Natural killer cell (primary cell): Measurements from ENCODE around the gene NARF. TPM values are rescaled to one million over a fixed set of nuclear protein-coding genes. Genes with fewer than 3 reads are reported as not detected.

Source experiments
- ATAC-seq, 3 donors: fragments of 150-1000 bp in 2 of 3; fragments of 200-7000 bp in 1 of 3; cut with Tn5 transposase; 1 replicate in 1 of 3; 2 replicates in 2 of 3; pipeline ENCODE4 v1.10.0; 2021; ENCODE audit warnings: mild to moderate bottlenecking in 2 of 3, moderate library complexity in 2 of 3
- DNase-seq, 2 donors: peaks; one replicate each; pipeline versions ENCODE4 v3.0.0 to v3.0.0-alpha.2; 2013 to 2021; ENCODE audit warnings: mixed read lengths in 1 of 2
- H3K27ac ChIP-seq: one replicate; pipeline ENCODE4 v1.5.1; 2013; ENCODE audit warnings: mild to moderate bottlenecking, low read length
- H3K27me3 ChIP-seq: one replicate; pipeline ENCODE4 v1.6.1; 2013; ENCODE audit warnings: low read length; ENCODE audit not compliant: control insufficient read depth, insufficient read depth
- H3K36me3 ChIP-seq: one replicate; pipeline ENCODE4 v1.6.1; 2013; ENCODE audit warnings: low read length; ENCODE audit not compliant: control insufficient read depth, insufficient read depth
- H3K4me1 ChIP-seq: one replicate; pipeline ENCODE4 v1.6.1; 2013; ENCODE audit warnings: low read length; ENCODE audit not compliant: control insufficient read depth, insufficient read depth
- H3K4me3 ChIP-seq: one replicate; pipeline ENCODE4 v1.5.1; 2013; ENCODE audit warnings: low read length
- H3K9me3 ChIP-seq: one replicate; pipeline ENCODE4 v1.6.1; 2013; ENCODE audit warnings: low read length; ENCODE audit not compliant: control insufficient read depth, insufficient read depth
- H3K27ac Mint-ChIP-seq, 2 donors: one replicate each; pipeline ENCODE4 v1.8.0; 2022; ENCODE audit warnings: mild to moderate bottlenecking in 2 of 2, mixed read lengths in 2 of 2, moderate library complexity in 1 of 2
- H3K27me3 Mint-ChIP-seq, 2 donors: one replicate each; pipeline ENCODE4 v1.8.0; 2022; ENCODE audit warnings: low read depth in 2 of 2, mixed read lengths in 2 of 2
- H3K36me3 Mint-ChIP-seq: one replicate; pipeline ENCODE4 v1.8.0; 2022; ENCODE audit warnings: mixed read lengths
- H3K4me1 Mint-ChIP-seq, 2 donors: one replicate each; pipeline ENCODE4 v1.8.0; 2022; ENCODE audit warnings: mixed read lengths in 2 of 2
- H3K4me3 Mint-ChIP-seq: one replicate; pipeline ENCODE4 v1.8.0; 2022; ENCODE audit warnings: mild to moderate bottlenecking, moderate library complexity, mixed read lengths
- H3K9me3 Mint-ChIP-seq, 2 donors: one replicate each; pipeline ENCODE4 v1.8.0; 2022; ENCODE audit warnings: mixed read lengths in 2 of 2
- WGBS: methylation state at CpG from one replicate; pipeline ENCODE4 v1.1.7; 2013; ENCODE audit warnings: missing lambda C conversion rate; ENCODE audit not compliant: insufficient coverage; 5-methylcytosine and 5-hydroxymethylcytosine counted together
- intact Hi-C: fragments of 100-400 bp; cut with micrococcal nuclease; formaldehyde crosslinking; loops from one replicate; pipeline ENCODE4 v1.14.2; 2022
- total RNA-seq, 4 donors: library from RNA; stranded (reverse); fragments of 120-200 nt in 1 of 4; gene quantifications; one replicate each; pipeline versions ENCODE4 v1.2.3 to v1.2.4, GENCODE V29; 2013 to 2022
- TF ChIP-seq, protein P1 (sequence below): fragments of 200-600 bp; IDR thresholded peaks from one replicate; pipeline ENCODE4 v1.8.0; 2022; ENCODE audit warnings: antibody characterized with exemption

The NARF gene
- total RNA-seq, 3 donors from 2014 or later (not counting 1 experiment from before 2014, with no cell fraction given), result 130 to 203 (median 158) TPM

DNA sequence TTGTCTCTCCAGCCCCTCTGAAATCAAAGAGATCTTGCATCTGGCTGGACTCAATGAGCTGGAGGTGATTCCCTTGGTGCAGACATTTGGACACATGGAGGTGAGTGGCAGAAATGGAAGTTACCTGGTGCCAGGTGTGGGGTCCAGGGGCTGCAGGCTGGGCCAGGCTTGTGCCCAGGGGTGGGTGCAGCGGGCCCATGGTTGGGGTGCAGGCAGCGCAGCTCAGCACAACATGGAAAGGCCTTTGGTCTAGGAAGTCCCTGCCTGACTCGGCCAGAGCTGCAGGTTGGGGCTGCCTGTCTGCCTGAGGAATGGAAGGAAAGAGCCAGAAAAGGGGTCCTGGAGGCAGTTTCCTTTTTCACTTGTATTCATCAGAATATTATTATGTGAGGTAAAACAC is 30.0 kb upstream of the NARF start:
- TF ChIP-seq, protein P1, sequence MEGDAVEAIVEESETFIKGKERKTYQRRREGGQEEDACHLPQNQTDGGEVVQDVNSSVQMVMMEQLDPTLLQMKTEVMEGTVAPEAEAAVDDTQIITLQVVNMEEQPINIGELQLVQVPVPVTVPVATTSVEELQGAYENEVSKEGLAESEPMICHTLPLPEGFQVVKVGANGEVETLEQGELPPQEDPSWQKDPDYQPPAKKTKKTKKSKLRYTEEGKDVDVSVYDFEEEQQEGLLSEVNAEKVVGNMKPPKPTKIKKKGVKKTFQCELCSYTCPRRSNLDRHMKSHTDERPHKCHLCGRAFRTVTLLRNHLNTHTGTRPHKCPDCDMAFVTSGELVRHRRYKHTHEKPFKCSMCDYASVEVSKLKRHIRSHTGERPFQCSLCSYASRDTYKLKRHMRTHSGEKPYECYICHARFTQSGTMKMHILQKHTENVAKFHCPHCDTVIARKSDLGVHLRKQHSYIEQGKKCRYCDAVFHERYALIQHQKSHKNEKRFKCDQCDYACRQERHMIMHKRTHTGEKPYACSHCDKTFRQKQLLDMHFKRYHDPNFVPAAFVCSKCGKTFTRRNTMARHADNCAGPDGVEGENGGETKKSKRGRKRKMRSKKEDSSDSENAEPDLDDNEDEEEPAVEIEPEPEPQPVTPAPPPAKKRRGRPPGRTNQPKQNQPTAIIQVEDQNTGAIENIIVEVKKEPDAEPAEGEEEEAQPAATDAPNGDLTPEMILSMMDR, result no peak

DNA sequence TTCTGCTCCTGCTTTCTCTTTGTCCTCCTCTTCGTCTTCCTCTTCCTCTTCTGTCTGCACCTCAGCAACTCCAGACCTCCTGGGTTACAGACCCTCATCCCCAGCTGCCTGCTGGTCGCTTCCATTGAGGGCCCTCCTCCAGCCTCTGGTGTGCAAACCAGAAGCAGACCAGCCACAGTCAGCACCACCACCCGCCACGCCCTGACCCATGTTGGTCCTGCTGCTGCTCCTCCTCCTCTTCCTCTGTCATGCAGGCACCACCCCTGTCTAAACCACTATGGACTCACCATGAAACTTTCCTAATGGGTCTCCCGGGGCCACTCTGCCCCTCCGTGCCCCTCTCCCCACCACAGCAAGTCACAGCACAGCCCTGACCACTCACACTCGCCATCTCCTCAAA is 28.7 kb upstream of the NARF start:
- Mint-ChIP-seq H3K9me3 (no peaks in the 10 kb centered on the region), H3K27ac (peak overlapping the region; percentile 92 to 97), H3K4me3 (peak overlapping the region; percentile 89), H3K27me3 (no peaks in the 10 kb centered on the region), H3K36me3 (no peaks in the 10 kb centered on the region), H3K4me1 (peaks cover 44 to 47% of the 10 kb centered on the region in 2 donors)
- Histone ChIP-seq H3K27ac (peak overlapping the region; percentile 76), H3K9me3 (no peaks in the 10 kb centered on the region), H3K27me3 (no peaks in the 10 kb centered on the region), H3K36me3 (no peaks in the 10 kb centered on the region), H3K4me1 (peaks cover 42% of the 10 kb centered on the region), H3K4me3 (peak overlapping the region; percentile 39)
- intact Hi-C loops, result no loop called here
- no peak for DNase-seq
- TF ChIP-seq, protein P1, result no peak
- ATAC-seq, result peak; percentile 14 to 52 (median 39)
- 47% methylated on average over 7 of the region's 7 CpGs for WGBS

More for the DNA sequence above, 30.0 kb upstream of the NARF start:
- intact Hi-C loops, result no loop called here
- Histone ChIP-seq H3K9me3 (no peaks in the 10 kb centered on the region), H3K27ac (no peak overlapping the region), H3K27me3 (no peaks in the 10 kb centered on the region), H3K4me3 (no peak overlapping the region), H3K36me3 (peaks cover 3% of the 10 kb centered on the region), H3K4me1 (peaks cover 38% of the 10 kb centered on the region)
- Mint-ChIP-seq H3K4me3 (peak overlapping the region; percentile 89), H3K9me3 (no peaks in the 10 kb centered on the region), H3K27ac (peak overlapping the region; percentile 92 to 97), H3K4me1 (peaks cover 38 to 46% of the 10 kb centered on the region in 2 donors), H3K27me3 (no peaks in the 10 kb centered on the region), H3K36me3 (no peaks in the 10 kb centered on the region)
- ATAC-seq (no peak), DNase-seq (no peak)
- WGBS, result 100% methylated on average over 3 of the region's 3 CpGs

- Mint-ChIP-seq H3K36me3 (no peaks in the 10 kb centered on the region), H3K4me3 (no peak overlapping the region), H3K27me3 (no peaks in the 10 kb centered on the region), H3K9me3 (no peaks in the 10 kb centered on the region), H3K4me1 (peaks cover 40 to 44% of the 10 kb centered on the region in 2 donors), H3K27ac (peak overlapping the region; percentile 92 to 97)
- intact Hi-C loops, result no loop called here
- DNase-seq (no peak), ATAC-seq (no peak)
- Histone ChIP-seq H3K9me3 (no peaks in the 10 kb centered on the region), H3K27ac (no peak overlapping the region), H3K4me3 (no peak overlapping the region), H3K27me3 (no peaks in the 10 kb centered on the region), H3K36me3 (peaks cover 7% of the 10 kb centered on the region), H3K4me1 (peaks cover 62% of the 10 kb centered on the region)
- WGBS, result 67% methylated on average over 8 of the region's 8 CpGs
- TF ChIP-seq, protein P1, result no peak
Measured at GRCh38 chr17:82432017-82432416, 26.5 kb upstream of the NARF start.

DNA sequence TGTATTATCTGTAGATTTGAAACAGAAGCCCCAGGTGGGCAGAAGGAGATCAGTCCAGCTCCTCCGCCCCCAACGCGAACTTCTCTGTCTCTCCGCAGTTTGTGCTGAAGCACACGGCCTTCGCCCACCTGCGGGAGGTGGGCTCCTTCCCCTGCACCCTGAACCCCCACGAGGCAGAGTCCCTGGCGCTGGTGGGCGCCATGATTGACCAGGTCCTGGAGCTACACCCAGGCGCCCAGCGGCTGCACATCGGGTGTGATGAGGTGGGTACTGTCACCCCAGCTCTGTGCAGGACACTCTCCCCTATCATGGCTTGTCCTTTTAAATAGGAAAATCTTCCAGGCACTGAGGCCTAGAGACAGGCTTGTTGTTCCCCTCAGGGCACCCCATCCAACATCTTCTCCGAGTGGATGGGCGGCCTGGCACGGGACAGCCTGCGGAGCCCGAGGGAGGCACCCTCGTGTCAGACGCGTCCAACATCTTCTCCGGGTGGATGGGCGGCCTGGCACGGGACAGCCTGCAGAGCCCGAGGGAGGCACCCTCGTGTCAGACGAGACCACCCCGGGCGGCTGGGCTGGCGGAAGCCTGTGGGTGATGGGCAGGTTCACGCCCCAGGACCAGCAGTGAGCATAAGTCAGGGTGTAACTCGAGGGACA is 24.9 kb upstream of the NARF start:
- peak overlapping the region; percentile 76 to 84 for H3K27ac Mint-ChIP-seq
- intact Hi-C loops, result no loop called here

More for the DNA sequence above, 24.9 kb upstream of the NARF start:
- Mint-ChIP-seq H3K36me3 (no peaks in the 10 kb centered on the region), H3K4me1 (peaks cover 31 to 41% of the 10 kb centered on the region in 2 donors), H3K27me3 (no peaks in the 10 kb centered on the region), H3K9me3 (no peaks in the 10 kb centered on the region), H3K4me3 (peak overlapping the region; percentile 60)
- Histone ChIP-seq H3K4me1 (peaks cover 61% of the 10 kb centered on the region), H3K27ac (peak overlapping the region; percentile 41), H3K9me3 (no peaks in the 10 kb centered on the region), H3K27me3 (no peaks in the 10 kb centered on the region), H3K36me3 (peaks cover 16% of the 10 kb centered on the region), H3K4me3 (no peak overlapping the region)
- DNase-seq, result no peak
- TF ChIP-seq, protein P1, result no peak
- WGBS, result 76% methylated on average over 32 of the region's 32 CpGs
- ATAC-seq, result no peak
